ENCODE results near the gene GFER.
A peak's percentile ranks its signal among the peaks of the same experiment; 100 is the strongest.

- no peak for TF ChIP-seq TEAD4 (IDR thresholded peaks at IDR 0.05; ENCODE audit: low read depth, low read length)
- TF ChIP-seq CBX5 (IDR thresholded peaks at IDR 0.05; ENCODE audit: low read depth, low read length): no peak
- TF ChIP-seq SP1 (IDR thresholded peaks at IDR 0.05; ENCODE audit: low read depth, low read length): peak; percentile 56
- TF ChIP-seq FOSL1 (IDR thresholded peaks at IDR 0.05; ENCODE audit: insufficient read depth, low read depth, low read length): no peak
Observed at GRCh38 chr16:1991948-1992703, 8.1 kb downstream of the GFER start.
